Panc1 (cell line): ENCODE measurements around the gene MVB12A. TPM values are rescaled to one million over a fixed set of nuclear protein-coding genes. Genes with fewer than 3 reads are reported as not detected.
A peak's percentile ranks its signal among the peaks of the same experiment; 100 is the strongest.

Source experiments
- ATAC-seq: fragments of 200-7000 bp; cut with Tn5 transposase; 2 replicates; pipeline ENCODE4 v1.9.1; 2020; ENCODE audit warnings: mild to moderate bottlenecking, moderate library complexity
- BruUV-seq: library from RNA; stranded (reverse); fragments of 400-500 nt; replicated peaks from 2 replicates; lab custom pipeline; 2021; lab: Mats Ljungman, UMichigan
- CTCF ChIA-PET: fragments of 300-600 bp; sonication (Branson Sonifier 250); formaldehyde crosslinking; loops from one replicate; lab custom pipeline; 2022; ENCODE audit warnings: antibody characterized with exemption; lab: Charles Lee
- POLR2A ChIA-PET: fragments of 300-600 bp; sonication (Branson Sonifier 250); formaldehyde crosslinking; loops from one replicate; lab custom pipeline; 2022; ENCODE audit warnings: antibody characterized with exemption; lab: Charles Lee
- DNase-seq: peaks from one replicate; pipeline ENCODE4 v3.0.0-alpha.2; 2010; ENCODE audit warnings: low read depth, low spot score
- H3K27ac ChIP-seq: 2 replicates; pipeline ENCODE4 v1.5.1; 2011; ENCODE audit warnings: mild to moderate bottlenecking, low read length, inconsistent platforms
- H3K27me3 ChIP-seq: fragments of 200-500 bp; sonication (Bioruptor generic); 2 replicates; pipeline ENCODE4 v1.6.0; 2014; ENCODE audit warnings: low read length, inconsistent platforms; ENCODE audit not compliant: control insufficient read depth, insufficient read depth
- H3K36me3 ChIP-seq: fragments of 200-500 bp; sonication (Bioruptor generic); 2 replicates; pipeline ENCODE4 v1.5.1; 2014; ENCODE audit warnings: inconsistent platforms, mild to moderate bottlenecking, low read length, moderate library complexity; ENCODE audit not compliant: control insufficient read depth, insufficient read depth
- H3K4me1 ChIP-seq: 2 replicates; pipeline ENCODE4 v1.5.1; 2011; ENCODE audit warnings: inconsistent platforms, mild to moderate bottlenecking, low read length, moderate library complexity; ENCODE audit not compliant: control insufficient read depth, insufficient read depth
- H3K4me3 ChIP-seq, 2 experiments: 2 replicates each; pipeline ENCODE4 v1.5.1; 2011 to 2012; ENCODE audit warnings: low read depth in 2 of 2, low read length in 2 of 2, mild to moderate bottlenecking in 2 of 2, inconsistent platforms in 1 of 2, moderate library complexity in 1 of 2
- H3K9me3 ChIP-seq: fragments of 200-500 bp; sonication (Bioruptor generic); 2 replicates; pipeline ENCODE4 v1.5.1; 2014; ENCODE audit warnings: low read depth, mild to moderate bottlenecking, inconsistent platforms, low read length, moderate library complexity; ENCODE audit not compliant: control insufficient read depth, insufficient read depth
- POLR2AphosphoS5 ChIP-seq: IDR thresholded peaks from 2 replicates; pipeline ENCODE4 v1.6.1; 2012; ENCODE audit warnings: mild to moderate bottlenecking, low read depth, low read length, moderate library complexity
- SIN3A ChIP-seq: IDR thresholded peaks from 2 replicates; pipeline ENCODE4 v1.6.1; 2012; ENCODE audit warnings: low read depth, mild to moderate bottlenecking, low read length, moderate library complexity, borderline replicate concordance; ENCODE audit not compliant: insufficient read depth
- TCF7L2 ChIP-seq: IDR thresholded peaks from 2 replicates; pipeline ENCODE4 v1.6.1; 2011; ENCODE audit warnings: mild to moderate bottlenecking, low read depth, low read length, inconsistent platforms
- in situ Hi-C: cut with HindIII; loops from 2 replicates; pipeline ENCODE4 v1.10.0; 2016; ENCODE audit warnings: low sequenced_read_pairs, low pct_unique_long_range_greater_than_20kb
- intact Hi-C: fragments of 100-400 bp; cut with micrococcal nuclease; formaldehyde crosslinking; loops from one replicate; pipeline ENCODE4 v1.10.0; 2022; ENCODE audit not compliant: unreplicated experiment
- total RNA-seq: library from RNA; stranded (reverse); gene quantifications from one replicate; pipeline ENCODE4 v1.2.1, GENCODE V29; 2021; ENCODE audit not compliant: unreplicated experiment
- TF ChIP-seq, protein P1 (sequence below), 2 experiments: IDR thresholded peaks; 2 replicates each; pipeline ENCODE4 v1.6.1; 2011 to 2012; ENCODE audit warnings: low read depth in 2 of 2, control low read depth in 1 of 2, low read length in 1 of 2, mild to moderate bottlenecking in 1 of 2, moderate library complexity in 1 of 2; ENCODE audit not compliant: insufficient read depth in 1 of 2
- TF ChIP-seq, protein P2 (sequence below): fragments of 450-650 bp; IDR thresholded peaks from 2 replicates; pipeline ENCODE4 v1.5.1; 2017; ENCODE audit warnings: mild to moderate bottlenecking

The MVB12A gene
- total RNA-seq, 1 experiment from 2014 or later = 42.1 TPM

DNA sequence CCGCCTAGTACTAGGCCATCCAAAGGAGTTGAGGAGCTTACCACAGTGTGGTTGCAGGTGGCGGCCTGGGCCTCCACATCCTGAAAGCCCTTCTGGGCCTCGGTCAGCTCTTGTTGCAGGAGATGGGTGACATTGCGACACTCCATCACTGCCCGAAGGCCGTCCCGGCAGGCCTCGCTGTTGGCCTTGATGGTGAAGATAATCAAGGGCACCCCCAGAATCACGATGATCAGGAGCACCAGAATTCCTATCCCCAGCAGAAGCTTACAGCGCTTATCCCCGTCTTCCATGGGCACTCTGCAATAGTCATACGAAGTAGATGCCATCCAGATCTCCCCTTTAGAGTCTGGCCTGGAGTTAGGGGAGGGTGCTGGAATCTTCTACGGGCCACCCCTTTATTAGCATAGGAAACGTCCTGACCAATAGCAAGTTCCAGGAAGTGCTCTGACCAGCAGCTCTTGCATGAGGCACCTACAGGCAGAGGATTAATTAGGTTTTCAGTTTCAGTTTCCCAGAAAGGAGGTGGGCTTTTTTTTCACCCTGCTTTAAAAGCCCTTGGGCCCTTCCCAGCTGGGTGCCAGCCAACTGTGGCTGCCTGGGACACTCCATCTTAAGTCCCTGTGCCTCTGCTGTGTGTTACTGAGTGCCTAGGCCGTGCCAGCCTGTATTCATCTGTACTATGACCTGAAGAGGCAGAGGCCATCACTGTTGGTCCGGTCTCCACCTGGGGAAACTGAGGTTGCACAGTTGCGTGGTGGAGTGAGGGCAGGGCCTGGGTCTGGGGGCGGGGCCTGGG, 14.4 kb upstream of the MVB12A start, which contains the start of gene BST2:
BST2 (minus strand) TSS at position 381 of the 796 bp plus-strand sequence; CDS start at position 326, 55 bp downstream.
- Histone ChIP-seq H3K27me3 (no peaks in the 10 kb centered on the region), H3K36me3 (no peaks in the 10 kb centered on the region), H3K9me3 (no peaks in the 10 kb centered on the region), H3K27ac (peak within 1 kb of the TSS; percentile 77), H3K4me1 (peaks cover 12% of the 10 kb centered on the region; the same call in 1 of the 2 replicates), H3K4me3 (peak within 1 kb of the TSS; percentile 12 to 39)
- ATAC-seq (peak; percentile 77), DNase-seq (no peak)
- BruUV-seq = no TSS peak
- ChIA-PET POLR2A (interaction anchor here (0.6 kb wide), 1 partner anchor 105 kb away, joined by 9 read pairs; no protein-coding TSS in a partner anchor), CTCF (interaction anchor here (0.5 kb wide), 1 partner anchor 283 kb away, joined by 5 read pairs; the partner anchor contains the start of gene UNC13A)
- TF ChIP-seq, protein P1, sequence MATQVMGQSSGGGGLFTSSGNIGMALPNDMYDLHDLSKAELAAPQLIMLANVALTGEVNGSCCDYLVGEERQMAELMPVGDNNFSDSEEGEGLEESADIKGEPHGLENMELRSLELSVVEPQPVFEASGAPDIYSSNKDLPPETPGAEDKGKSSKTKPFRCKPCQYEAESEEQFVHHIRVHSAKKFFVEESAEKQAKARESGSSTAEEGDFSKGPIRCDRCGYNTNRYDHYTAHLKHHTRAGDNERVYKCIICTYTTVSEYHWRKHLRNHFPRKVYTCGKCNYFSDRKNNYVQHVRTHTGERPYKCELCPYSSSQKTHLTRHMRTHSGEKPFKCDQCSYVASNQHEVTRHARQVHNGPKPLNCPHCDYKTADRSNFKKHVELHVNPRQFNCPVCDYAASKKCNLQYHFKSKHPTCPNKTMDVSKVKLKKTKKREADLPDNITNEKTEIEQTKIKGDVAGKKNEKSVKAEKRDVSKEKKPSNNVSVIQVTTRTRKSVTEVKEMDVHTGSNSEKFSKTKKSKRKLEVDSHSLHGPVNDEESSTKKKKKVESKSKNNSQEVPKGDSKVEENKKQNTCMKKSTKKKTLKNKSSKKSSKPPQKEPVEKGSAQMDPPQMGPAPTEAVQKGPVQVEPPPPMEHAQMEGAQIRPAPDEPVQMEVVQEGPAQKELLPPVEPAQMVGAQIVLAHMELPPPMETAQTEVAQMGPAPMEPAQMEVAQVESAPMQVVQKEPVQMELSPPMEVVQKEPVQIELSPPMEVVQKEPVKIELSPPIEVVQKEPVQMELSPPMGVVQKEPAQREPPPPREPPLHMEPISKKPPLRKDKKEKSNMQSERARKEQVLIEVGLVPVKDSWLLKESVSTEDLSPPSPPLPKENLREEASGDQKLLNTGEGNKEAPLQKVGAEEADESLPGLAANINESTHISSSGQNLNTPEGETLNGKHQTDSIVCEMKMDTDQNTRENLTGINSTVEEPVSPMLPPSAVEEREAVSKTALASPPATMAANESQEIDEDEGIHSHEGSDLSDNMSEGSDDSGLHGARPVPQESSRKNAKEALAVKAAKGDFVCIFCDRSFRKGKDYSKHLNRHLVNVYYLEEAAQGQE (IDR thresholded peaks at IDR 0.05; ENCODE audit: insufficient read depth in 1 of 2, low read depth in 2 of 2, low read length in 1 of 2) = no peak
- peak; percentile 58 for TF ChIP-seq POLR2AphosphoS5
- TF ChIP-seq SIN3A = no peak
- TF ChIP-seq TCF7L2 = no peak
- TF ChIP-seq, protein P2, sequence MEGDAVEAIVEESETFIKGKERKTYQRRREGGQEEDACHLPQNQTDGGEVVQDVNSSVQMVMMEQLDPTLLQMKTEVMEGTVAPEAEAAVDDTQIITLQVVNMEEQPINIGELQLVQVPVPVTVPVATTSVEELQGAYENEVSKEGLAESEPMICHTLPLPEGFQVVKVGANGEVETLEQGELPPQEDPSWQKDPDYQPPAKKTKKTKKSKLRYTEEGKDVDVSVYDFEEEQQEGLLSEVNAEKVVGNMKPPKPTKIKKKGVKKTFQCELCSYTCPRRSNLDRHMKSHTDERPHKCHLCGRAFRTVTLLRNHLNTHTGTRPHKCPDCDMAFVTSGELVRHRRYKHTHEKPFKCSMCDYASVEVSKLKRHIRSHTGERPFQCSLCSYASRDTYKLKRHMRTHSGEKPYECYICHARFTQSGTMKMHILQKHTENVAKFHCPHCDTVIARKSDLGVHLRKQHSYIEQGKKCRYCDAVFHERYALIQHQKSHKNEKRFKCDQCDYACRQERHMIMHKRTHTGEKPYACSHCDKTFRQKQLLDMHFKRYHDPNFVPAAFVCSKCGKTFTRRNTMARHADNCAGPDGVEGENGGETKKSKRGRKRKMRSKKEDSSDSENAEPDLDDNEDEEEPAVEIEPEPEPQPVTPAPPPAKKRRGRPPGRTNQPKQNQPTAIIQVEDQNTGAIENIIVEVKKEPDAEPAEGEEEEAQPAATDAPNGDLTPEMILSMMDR = no peak
- intact Hi-C loops = no loop called here
- in situ Hi-C loops = no loop called here

DNA sequence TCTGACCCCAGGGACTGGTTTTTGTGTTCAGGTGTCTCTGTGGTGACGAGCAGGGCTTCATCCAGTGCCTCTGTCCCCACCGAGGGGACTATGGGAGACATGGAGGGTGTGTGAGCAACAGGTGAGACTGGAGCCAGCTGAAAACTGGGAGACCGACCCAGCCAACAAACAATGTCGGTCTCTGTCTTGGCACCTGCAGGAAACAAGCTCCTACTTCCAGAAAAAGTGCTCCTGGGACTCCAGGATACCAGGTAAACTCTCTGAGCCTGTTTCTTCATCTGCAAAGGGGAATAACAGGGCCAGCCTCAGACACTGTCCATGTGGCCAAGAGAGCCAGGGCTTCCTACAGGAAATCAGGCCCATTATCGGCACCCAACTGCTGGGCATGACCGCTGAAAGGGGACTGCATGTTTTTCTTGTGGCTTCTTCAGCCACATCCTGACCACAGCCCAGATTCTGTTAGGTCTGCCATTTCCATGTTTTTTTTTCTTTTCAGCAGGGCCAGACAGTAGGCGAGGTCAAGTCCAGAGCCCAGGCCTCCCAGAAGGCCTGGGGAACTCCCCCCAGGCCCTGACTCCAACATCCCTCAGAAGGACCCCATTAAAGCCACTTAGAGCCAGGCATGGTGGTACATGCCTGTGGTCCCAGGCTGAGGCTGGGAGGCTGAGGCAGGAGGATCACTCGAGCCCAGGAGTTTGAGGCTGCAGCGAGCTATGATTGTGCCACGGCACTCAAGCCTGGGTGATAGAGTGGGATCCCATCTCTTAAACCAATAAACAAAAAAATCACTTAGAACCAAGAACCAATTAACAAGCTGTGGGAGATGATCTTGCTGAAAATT, 13.6 kb upstream of the MVB12A start:
- in situ Hi-C loops = no loop called here
- intact Hi-C loops = no loop called here
- ChIA-PET POLR2A (interaction anchor here (0.6 kb wide), 1 partner anchor 13 kb away, joined by 3 read pairs; no protein-coding TSS in a partner anchor), CTCF (no interaction called here)
- no peaks in the 10 kb centered on the region for H3K9me3 ChIP-seq
- no peaks in the 10 kb centered on the region for H3K27me3 ChIP-seq
- no peaks in the 10 kb centered on the region for H3K36me3 ChIP-seq
- TF ChIP-seq TCF7L2 (no peak), SIN3A (no peak), POLR2AphosphoS5 (no peak; the same call in 1 of the 2 replicates)
- TF ChIP-seq, protein P2 = no peak
- TF ChIP-seq, protein P1 (IDR thresholded peaks at IDR 0.05; ENCODE audit: insufficient read depth in 1 of 2, low read depth in 2 of 2, low read length in 1 of 2) = no peak
- DNase-seq (no peak), ATAC-seq (peak; percentile 59)
- peak overlapping the region; percentile 77 for H3K27ac ChIP-seq
- peak overlapping the region; percentile 12 to 39 for H3K4me3 ChIP-seq
- peaks cover 12% of the 10 kb centered on the region; the same call in 1 of the 2 replicates for H3K4me1 ChIP-seq
- BruUV-seq = TSS peak; percentile 96
